ENCODE measurements around the gene HERPUD2.

DNA sequence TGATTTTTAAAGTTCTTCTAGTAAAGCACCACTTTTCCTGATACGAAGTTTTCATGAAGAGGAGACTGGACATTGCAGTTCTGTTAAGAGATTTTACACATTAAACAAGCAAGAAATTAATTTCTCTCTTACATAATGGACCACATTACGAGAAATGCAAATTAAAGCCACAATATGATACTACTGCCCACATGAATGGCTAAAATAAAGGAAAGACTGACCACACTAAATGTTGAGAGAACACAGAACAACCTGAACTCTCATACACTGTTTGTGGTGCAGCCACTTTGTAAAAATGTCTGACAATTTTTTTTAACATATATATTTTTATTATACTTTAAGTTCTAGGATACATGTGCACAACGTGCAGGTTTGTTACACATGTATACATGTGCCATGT, 44.0 kb upstream of the HERPUD2 start:
- TF ChIP-seq TARDBP (IDR thresholded peaks at IDR 0.05) (no peak), FOXK2 (IDR thresholded peaks at IDR 0.05) (no peak), FOXM1 (IDR thresholded peaks at IDR 0.05; ENCODE audit: borderline replicate concordance) (no peak), HDGF (IDR thresholded peaks at IDR 0.05; ENCODE audit: borderline replicate concordance) (no peak), LEF1 (IDR thresholded peaks at IDR 0.05; ENCODE audit: borderline replicate concordance) (no peak), NFRKB (IDR thresholded peaks at IDR 0.05) (no peak), ELF4 (IDR thresholded peaks at IDR 0.05) (no peak), FOXA1 (IDR thresholded peaks at IDR 0.05) (no peak), SUZ12 (IDR thresholded peaks at IDR 0.05) (no peak), SP1 (IDR thresholded peaks at IDR 0.05) (no peak), ZNF384 (IDR thresholded peaks at IDR 0.05) (no peak)

Measured in HEK293T (cell line).